Adipocyte (in vitro differentiated cells): ENCODE results near the gene TBC1D2B.

Experiments used
- DNase-seq: peaks from one replicate; pipeline ENCODE4 v3.0.0-alpha.2; 2015; ENCODE audit warnings: low read depth
- H3K27me3 ChIP-seq: replicated peaks from 2 replicates; pipeline ENCODE4 v1.7.0; 2013; ENCODE audit warnings: mild to moderate bottlenecking, low read length, moderate library complexity; ENCODE audit not compliant: control insufficient read depth, insufficient read depth
- H3K36me3 ChIP-seq: 2 replicates; pipeline ENCODE4 v1.7.0; 2013; ENCODE audit warnings: low read length, mild to moderate bottlenecking, moderate library complexity; ENCODE audit not compliant: control insufficient read depth, insufficient read depth, severe bottlenecking
- H3K4me1 ChIP-seq: 2 replicates; pipeline ENCODE4 v1.7.0; 2013; ENCODE audit warnings: mild to moderate bottlenecking, low read length, moderate library complexity; ENCODE audit not compliant: control insufficient read depth, insufficient read depth
- H3K4me3 ChIP-seq: 2 replicates; pipeline ENCODE4 v1.7.0; 2013; ENCODE audit warnings: mild to moderate bottlenecking, low read length, moderate library complexity
- H3K9ac ChIP-seq: 2 replicates; pipeline ENCODE4 v1.7.0; 2013; ENCODE audit warnings: mild to moderate bottlenecking, low read length, moderate library complexity
- H3K9me3 ChIP-seq: 2 replicates; pipeline ENCODE4 v1.7.0; 2013; ENCODE audit warnings: mild to moderate bottlenecking, low read length, moderate library complexity; ENCODE audit not compliant: control insufficient read depth

The TBC1D2B gene

GRCh38 chr15:78050826-78051225 is 26.7 kb downstream of the TBC1D2B start:
- no peaks in the 10 kb centered on the region for H3K27me3 ChIP-seq
- no peaks in the 10 kb centered on the region for H3K9me3 ChIP-seq
- no peak for DNase-seq
- H3K4me3 ChIP-seq, result no peak overlapping the region
- peaks cover 12% of the 10 kb centered on the region for H3K36me3 ChIP-seq
- peaks cover 65% of the 10 kb centered on the region for H3K4me1 ChIP-seq
- no peak overlapping the region for H3K9ac ChIP-seq

- Histone ChIP-seq H3K36me3 (peaks cover 12% of the 10 kb centered on the region), H3K4me3 (no peak overlapping the region), H3K27me3 (no peaks in the 10 kb centered on the region), H3K4me1 (peaks cover 62% of the 10 kb centered on the region), H3K9ac (no peak overlapping the region), H3K9me3 (no peaks in the 10 kb centered on the region)
- no peak for DNase-seq
Measured at GRCh38 chr15:78050441-78050809, 27.1 kb downstream of the TBC1D2B start.

- no peaks in the 10 kb centered on the region for H3K9me3 ChIP-seq
- H3K9ac ChIP-seq, result no peak overlapping the region
- peak; percentile 85 for DNase-seq
- H3K27me3 ChIP-seq, result no peaks in the 10 kb centered on the region
- H3K4me1 ChIP-seq, result peaks cover 65% of the 10 kb centered on the region
- no peak overlapping the region for H3K4me3 ChIP-seq
- H3K36me3 ChIP-seq, result peaks cover 12% of the 10 kb centered on the region
Measured at GRCh38 chr15:78049691-78050440, 27.6 kb downstream of the TBC1D2B start.

- no peak for DNase-seq
Measured at GRCh38 chr15:78048628-78048920, 28.9 kb downstream of the TBC1D2B start.

GRCh38 chr15:78047761-78048627 is 29.5 kb downstream of the TBC1D2B start:
- Histone ChIP-seq H3K27me3 (no peaks in the 10 kb centered on the region), H3K9me3 (no peaks in the 10 kb centered on the region), H3K4me3 (peak overlapping the region; percentile 31), H3K9ac (peak overlapping the region; percentile 56), H3K36me3 (peaks cover 16% of the 10 kb centered on the region), H3K4me1 (peaks cover 74% of the 10 kb centered on the region)
- peak; percentile 90 for DNase-seq

More at GRCh38 chr15:78048628-78048920, 28.9 kb downstream of the TBC1D2B start:
- H3K9me3 ChIP-seq, result no peaks in the 10 kb centered on the region
- peaks cover 75% of the 10 kb centered on the region for H3K4me1 ChIP-seq
- H3K27me3 ChIP-seq, result no peaks in the 10 kb centered on the region
- peaks cover 16% of the 10 kb centered on the region for H3K36me3 ChIP-seq
- peak overlapping the region; percentile 31 for H3K4me3 ChIP-seq
- peak overlapping the region; percentile 56 for H3K9ac ChIP-seq

- DNase-seq, result no peak
- Histone ChIP-seq H3K27me3 (no peaks in the 10 kb centered on the region), H3K4me3 (no peak overlapping the region), H3K4me1 (peaks cover 63% of the 10 kb centered on the region), H3K9ac (peak overlapping the region; percentile 3), H3K36me3 (peaks cover 18% of the 10 kb centered on the region), H3K9me3 (no peaks in the 10 kb centered on the region)
Measured at GRCh38 chr15:78046796-78047341, 30.6 kb downstream of the TBC1D2B start.

GRCh38 chr15:78045189-78045588 is 32.3 kb downstream of the TBC1D2B start:
- Histone ChIP-seq H3K9ac (no peak overlapping the region), H3K4me3 (no peak overlapping the region), H3K27me3 (no peaks in the 10 kb centered on the region), H3K4me1 (peaks cover 62% of the 10 kb centered on the region), H3K36me3 (peaks cover 18% of the 10 kb centered on the region), H3K9me3 (no peaks in the 10 kb centered on the region)
- no peak for DNase-seq

GRCh38 chr15:78044407-78045155 is 32.9 kb downstream of the TBC1D2B start:
- Histone ChIP-seq H3K9ac (peak overlapping the region; percentile 7), H3K9me3 (no peaks in the 10 kb centered on the region), H3K4me1 (peaks cover 60% of the 10 kb centered on the region), H3K4me3 (no peak overlapping the region), H3K27me3 (no peaks in the 10 kb centered on the region), H3K36me3 (peaks cover 18% of the 10 kb centered on the region)
- peak; percentile 64 for DNase-seq

- Histone ChIP-seq H3K4me1 (peaks cover 35% of the 10 kb centered on the region), H3K9ac (no peak overlapping the region), H3K9me3 (no peaks in the 10 kb centered on the region), H3K27me3 (no peaks in the 10 kb centered on the region), H3K4me3 (no peak overlapping the region), H3K36me3 (peaks cover 18% of the 10 kb centered on the region)
- no peak for DNase-seq
Measured at GRCh38 chr15:78041946-78042345, 35.6 kb downstream of the TBC1D2B start.

- H3K27me3 ChIP-seq, result no peaks in the 10 kb centered on the region
- H3K4me3 ChIP-seq, result no peak overlapping the region
Measured at GRCh38 chr15:78040653-78041244, 36.8 kb downstream of the TBC1D2B start.

More at GRCh38 chr15:78040653-78041244, 36.8 kb downstream of the TBC1D2B start:
- peaks cover 31% of the 10 kb centered on the region for H3K4me1 ChIP-seq
- H3K9ac ChIP-seq, result peak overlapping the region; percentile 22
- DNase-seq, result peak; percentile 69
- peaks cover 18% of the 10 kb centered on the region for H3K36me3 ChIP-seq
- no peaks in the 10 kb centered on the region for H3K9me3 ChIP-seq
